ENCODE data around the gene CEP112. TPM values are rescaled to one million over a fixed set of nuclear protein-coding genes. Genes with fewer than 3 reads are reported as not detected.
A peak's percentile ranks its signal among the peaks of the same experiment; 100 is the strongest.

CEP112 gene
- total and polyA plus RNA-seq, 10 of the 15 experiments (the other 5 are each of a cell fraction or from before 2014, with no cell fraction given), result 0.11 to 3.8 (median 0.32) TPM; not detected in 1

DNA sequence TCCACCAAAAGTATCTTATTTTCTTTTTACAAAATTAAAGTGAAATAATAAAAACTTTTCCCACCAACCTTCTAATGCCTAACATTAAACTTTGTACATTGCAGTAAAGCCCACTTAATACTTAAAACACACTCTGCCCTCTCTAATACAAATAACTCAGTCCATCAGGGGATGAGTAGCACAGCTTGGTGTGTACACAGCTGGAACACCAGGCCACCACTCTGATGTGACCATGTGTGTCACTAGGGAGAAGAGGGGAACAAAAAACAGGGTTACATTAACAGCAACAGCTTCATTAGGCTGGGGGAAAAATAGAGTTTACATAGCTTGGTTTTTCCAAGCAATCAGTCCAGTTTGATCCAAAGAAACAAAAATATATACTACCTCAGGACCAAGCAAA, 295.0 kb downstream of the CEP112 start (continued):
- TF ChIP-seq EP300 (IDR thresholded peaks at IDR 0.05; ENCODE audit: borderline replicate concordance in 1 of 2, control insufficient read depth in 1 of 2, low read depth in 2 of 2, low read length in 2 of 2) (no peak), CHD2 (IDR thresholded peaks at IDR 0.05; ENCODE audit: borderline replicate concordance, low read depth, low read length) (no peak), NFYA (IDR thresholded peaks at IDR 0.05; ENCODE audit: borderline replicate concordance, low read depth, low read length) (no peak), RFX5 (IDR thresholded peaks at IDR 0.05; ENCODE audit: low read depth, low read length) (no peak), SMAD1 (IDR thresholded peaks at IDR 0.05; ENCODE audit: low read depth, partially characterized antibody) (no peak), EED (IDR thresholded peaks at IDR 0.05; ENCODE audit: low read depth) (no peak)
- TF ChIP-seq, protein P1, sequence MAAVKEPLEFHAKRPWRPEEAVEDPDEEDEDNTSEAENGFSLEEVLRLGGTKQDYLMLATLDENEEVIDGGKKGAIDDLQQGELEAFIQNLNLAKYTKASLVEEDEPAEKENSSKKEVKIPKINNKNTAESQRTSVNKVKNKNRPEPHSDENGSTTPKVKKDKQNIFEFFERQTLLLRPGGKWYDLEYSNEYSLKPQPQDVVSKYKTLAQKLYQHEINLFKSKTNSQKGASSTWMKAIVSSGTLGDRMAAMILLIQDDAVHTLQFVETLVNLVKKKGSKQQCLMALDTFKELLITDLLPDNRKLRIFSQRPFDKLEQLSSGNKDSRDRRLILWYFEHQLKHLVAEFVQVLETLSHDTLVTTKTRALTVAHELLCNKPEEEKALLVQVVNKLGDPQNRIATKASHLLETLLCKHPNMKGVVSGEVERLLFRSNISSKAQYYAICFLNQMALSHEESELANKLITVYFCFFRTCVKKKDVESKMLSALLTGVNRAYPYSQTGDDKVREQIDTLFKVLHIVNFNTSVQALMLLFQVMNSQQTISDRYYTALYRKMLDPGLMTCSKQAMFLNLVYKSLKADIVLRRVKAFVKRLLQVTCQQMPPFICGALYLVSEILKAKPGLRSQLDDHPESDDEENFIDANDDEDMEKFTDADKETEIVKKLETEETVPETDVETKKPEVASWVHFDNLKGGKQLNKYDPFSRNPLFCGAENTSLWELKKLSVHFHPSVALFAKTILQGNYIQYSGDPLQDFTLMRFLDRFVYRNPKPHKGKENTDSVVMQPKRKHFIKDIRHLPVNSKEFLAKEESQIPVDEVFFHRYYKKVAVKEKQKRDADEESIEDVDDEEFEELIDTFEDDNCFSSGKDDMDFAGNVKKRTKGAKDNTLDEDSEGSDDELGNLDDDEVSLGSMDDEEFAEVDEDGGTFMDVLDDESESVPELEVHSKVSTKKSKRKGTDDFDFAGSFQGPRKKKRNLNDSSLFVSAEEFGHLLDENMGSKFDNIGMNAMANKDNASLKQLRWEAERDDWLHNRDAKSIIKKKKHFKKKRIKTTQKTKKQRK (IDR thresholded peaks at IDR 0.05; ENCODE audit: low read depth, low read length), result no peak

DNA sequence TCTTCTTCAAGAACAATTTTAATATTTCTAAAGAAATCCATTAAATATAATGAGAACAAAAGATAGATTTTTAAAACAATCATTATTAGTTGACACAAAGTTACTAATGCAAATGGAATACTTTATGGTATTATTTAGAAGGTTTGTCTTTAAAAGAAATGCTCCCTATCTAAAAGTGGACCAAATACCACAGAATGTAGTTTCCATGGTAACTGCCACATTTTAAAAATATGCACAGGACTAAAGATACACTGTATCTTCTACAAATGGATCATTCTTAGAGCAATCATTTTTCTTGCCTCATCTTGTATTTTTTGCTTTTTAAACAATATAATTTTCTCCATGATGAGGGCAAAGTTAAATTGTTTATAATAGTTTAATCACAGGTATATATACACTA, 296.0 kb downstream of the CEP112 start:
- FAIRE-seq (no peak), ATAC-seq (no peak), DNase-seq (ENCODE audit: low read depth, low spot score) (no peak)
- CTCF ChIA-PET, result no interaction called here
- in situ Hi-C loops (cut with MboI) (no loop called here), intact Hi-C loops (cut with micrococcal nuclease; ENCODE audit: unreplicated experiment) (no loop called here)
- RAD21 ChIA-PET (ENCODE audit: unreplicated experiment), result no interaction called here
- TF ChIP-seq JUND (IDR thresholded peaks at IDR 0.05; ENCODE audit: low read depth, low read length), result no peak
- 0 out of 2 replicates have a peak, but pooled peaks have one; percentile 31 for TF ChIP-seq BMI1 (IDR thresholded peaks at IDR 0.05; ENCODE audit: borderline replicate concordance)
- no TSS peak for BruUV-seq (replicated peaks)
- H2AFZ ChIP-seq (ENCODE audit: control insufficient read depth, low read depth, low read length), result no peak overlapping the region
- SMC1A ChIA-PET (ENCODE audit: uncharacterized antibody, unreplicated experiment), result no interaction called here
- no peak overlapping the region for H3K4me3 ChIP-seq
- POLR2A ChIA-PET, result no interaction called here
- H3K9me3 ChIP-seq (replicated peaks; ENCODE audit: control insufficient read depth, insufficient read depth, low read length), result no peaks in the 10 kb centered on the region
- no peaks in the 10 kb centered on the region for H4K20me1 ChIP-seq (ENCODE audit: control insufficient read depth, insufficient read depth)
- H3K4me1 ChIP-seq (ENCODE audit: control insufficient read depth, insufficient read depth, low read length), result peaks cover 6% of the 10 kb centered on the region; the same call in 1 of the 2 replicates
- H3K4me2 ChIP-seq (ENCODE audit: control insufficient read depth, insufficient read depth), result no peak overlapping the region
- no peaks in the 10 kb centered on the region for H3K79me2 ChIP-seq (ENCODE audit: control insufficient read depth, insufficient read depth, low read length)
- H3K36me3 ChIP-seq (ENCODE audit: control insufficient read depth in 2 of 2, insufficient read depth in 2 of 2, low read length in 1 of 2), result no peaks in the 10 kb centered on the region
- no peak overlapping the region for H3K27ac ChIP-seq (ENCODE audit: control insufficient read depth, insufficient read depth)
- H3K27me3 ChIP-seq (replicated peaks in 1 of 2; ENCODE audit: control insufficient read depth in 2 of 2, insufficient read depth in 2 of 2, low read length in 1 of 2), result no peaks in the 10 kb centered on the region
- no peak overlapping the region for H3K9ac ChIP-seq (ENCODE audit: control insufficient read depth, insufficient read depth, low read length)

Measured in GM12878 (cell line).